Cardiac fibroblast (primary cell): Measurements from ENCODE around the gene CEP350.

ENCODE experiments used
- DNase-seq, 2 donors: peaks; one replicate each; pipeline versions ENCODE4 v3.0.0 to v3.0.0-alpha.2; 2010; ENCODE audit warnings: low read depth in 2 of 2
- H3K4me3 ChIP-seq, 2 donors: replicated peaks in 1 of 2; 1 replicate in 1 of 2; 2 replicates in 1 of 2; pipeline ENCODE4 v1.5.1; 2011; ENCODE audit warnings: low read depth in 2 of 2, low read length in 2 of 2, mild to moderate bottlenecking in 2 of 2, moderate library complexity in 1 of 2
- CTCF ChIP-seq: IDR thresholded peaks from one replicate; pipeline ENCODE4 v1.5.1; 2011; ENCODE audit warnings: low read depth, mild to moderate bottlenecking, low read length, inconsistent platforms

CEP350 gene

GRCh38 chr1:180156631-180157091 is 202.1 kb downstream of the CEP350 start:
- TF ChIP-seq CTCF: no peak
- peak overlapping the region; percentile 2 to 38 for H3K4me3 ChIP-seq
- peak; percentile 64 to 82 for DNase-seq

- H3K4me3 ChIP-seq: peak overlapping the region; percentile 11 to 25
- no peak for TF ChIP-seq CTCF
- peak in 1 of 2 donors; percentile 33 for DNase-seq
These were observed 202.5 kb downstream of the CEP350 start for GRCh38 chr1:180157108-180157507.

GRCh38 chr1:180157576-180158057 is 203.0 kb downstream of the CEP350 start:
- TF ChIP-seq CTCF: no peak
- H3K4me3 ChIP-seq: no peak overlapping the region
- DNase-seq: no peak

- no peak for DNase-seq
- TF ChIP-seq CTCF: no peak
- no peak overlapping the region for H3K4me3 ChIP-seq
These were observed 203.8 kb downstream of the CEP350 start for GRCh38 chr1:180158149-180159147.

- H3K4me3 ChIP-seq: no peak overlapping the region
- DNase-seq: no peak
- no peak for TF ChIP-seq CTCF
These were observed 205.7 kb downstream of the CEP350 start for GRCh38 chr1:180160357-180160756.

- H3K4me3 ChIP-seq: no peak overlapping the region
- no peak for TF ChIP-seq CTCF
- no peak for DNase-seq
These were observed 208.4 kb downstream of the CEP350 start for GRCh38 chr1:180163041-180163440.
